ENCODE results near the gene FCMR.

FCMR gene

GRCh38 chr1:206895837-206896242, 25.9 kb downstream of the FCMR start:
- Histone ChIP-seq H3K9me3 (ENCODE audit: severe bottlenecking) (no peaks in the 10 kb centered on the region), H3K36me3 (ENCODE audit: low read depth) (no peaks in the 10 kb centered on the region), H3K27ac (ENCODE audit: poor library complexity, severe bottlenecking) (peak overlapping the region; percentile 98), H3K4me1 (ENCODE audit: insufficient read depth, poor library complexity, severe bottlenecking) (peaks cover 74% of the 10 kb centered on the region), H3K4me3 (ENCODE audit: severe bottlenecking) (no peak overlapping the region), H3K27me3 (ENCODE audit: insufficient read depth, poor library complexity, severe bottlenecking) (no peaks in the 10 kb centered on the region)
- DNase-seq (ENCODE audit: low spot score), result no peak
- TF ChIP-seq CTCF (IDR thresholded peaks at IDR 0.05; ENCODE audit: poor library complexity, severe bottlenecking), result no peak
- peak; percentile 48 for ATAC-seq (ENCODE audit: low read depth)

GRCh38 chr1:206895325-206895724, 26.4 kb downstream of the FCMR start:
- Histone ChIP-seq H3K9me3 (ENCODE audit: severe bottlenecking) (no peaks in the 10 kb centered on the region), H3K36me3 (ENCODE audit: low read depth) (no peaks in the 10 kb centered on the region), H3K27ac (ENCODE audit: poor library complexity, severe bottlenecking) (peak overlapping the region; percentile 98), H3K4me1 (ENCODE audit: insufficient read depth, poor library complexity, severe bottlenecking) (peaks cover 79% of the 10 kb centered on the region), H3K27me3 (ENCODE audit: insufficient read depth, poor library complexity, severe bottlenecking) (no peaks in the 10 kb centered on the region), H3K4me3 (ENCODE audit: severe bottlenecking) (no peak overlapping the region)
- TF ChIP-seq CTCF (IDR thresholded peaks at IDR 0.05; ENCODE audit: poor library complexity, severe bottlenecking), result no peak
- ATAC-seq (ENCODE audit: low read depth), result peak; percentile 81
- DNase-seq (ENCODE audit: low spot score), result peak; percentile 99

- Histone ChIP-seq H3K27me3 (ENCODE audit: insufficient read depth, poor library complexity, severe bottlenecking) (no peaks in the 10 kb centered on the region), H3K9me3 (ENCODE audit: severe bottlenecking) (no peaks in the 10 kb centered on the region), H3K4me3 (ENCODE audit: severe bottlenecking) (no peak overlapping the region), H3K4me1 (ENCODE audit: insufficient read depth, poor library complexity, severe bottlenecking) (peaks cover 82% of the 10 kb centered on the region), H3K27ac (ENCODE audit: poor library complexity, severe bottlenecking) (peak overlapping the region; percentile 98), H3K36me3 (ENCODE audit: low read depth) (no peaks in the 10 kb centered on the region)
- no peak for TF ChIP-seq CTCF (IDR thresholded peaks at IDR 0.05; ENCODE audit: poor library complexity, severe bottlenecking)
- ATAC-seq (ENCODE audit: low read depth) (no peak), DNase-seq (ENCODE audit: low spot score) (no peak)
These were observed 28.4 kb downstream of the FCMR start for GRCh38 chr1:206893380-206893779.

- no peak for DNase-seq (ENCODE audit: low spot score)
- Histone ChIP-seq H3K27ac (ENCODE audit: poor library complexity, severe bottlenecking) (peak overlapping the region; percentile 98), H3K4me1 (ENCODE audit: insufficient read depth, poor library complexity, severe bottlenecking) (peaks cover 82% of the 10 kb centered on the region), H3K9me3 (ENCODE audit: severe bottlenecking) (no peaks in the 10 kb centered on the region), H3K27me3 (ENCODE audit: insufficient read depth, poor library complexity, severe bottlenecking) (no peaks in the 10 kb centered on the region), H3K36me3 (ENCODE audit: low read depth) (no peaks in the 10 kb centered on the region), H3K4me3 (ENCODE audit: severe bottlenecking) (no peak overlapping the region)
- ATAC-seq (ENCODE audit: low read depth), result peak; percentile 15; the same call in 2 of the 3 replicates
- TF ChIP-seq CTCF (IDR thresholded peaks at IDR 0.05; ENCODE audit: poor library complexity, severe bottlenecking), result no peak
These were observed 29.3 kb downstream of the FCMR start for GRCh38 chr1:206892351-206892984.

GRCh38 chr1:206891412-206891811, 30.3 kb downstream of the FCMR start:
- Histone ChIP-seq H3K4me3 (ENCODE audit: severe bottlenecking) (no peak overlapping the region), H3K9me3 (ENCODE audit: severe bottlenecking) (no peaks in the 10 kb centered on the region), H3K27me3 (ENCODE audit: insufficient read depth, poor library complexity, severe bottlenecking) (no peaks in the 10 kb centered on the region), H3K27ac (ENCODE audit: poor library complexity, severe bottlenecking) (peak overlapping the region; percentile 98), H3K4me1 (ENCODE audit: insufficient read depth, poor library complexity, severe bottlenecking) (peaks cover 71% of the 10 kb centered on the region), H3K36me3 (ENCODE audit: low read depth) (no peaks in the 10 kb centered on the region)
- ATAC-seq (ENCODE audit: low read depth) (no peak), DNase-seq (ENCODE audit: low spot score) (no peak)
- no peak for TF ChIP-seq CTCF (IDR thresholded peaks at IDR 0.05; ENCODE audit: poor library complexity, severe bottlenecking)

Measured in RWPE2 (cell line).